HepG2 (cell line): ENCODE data around the gene CIAPIN1. TPM values are rescaled to one million over a fixed set of nuclear protein-coding genes. Genes with fewer than 3 reads are reported as not detected.

Experiments used
- ATAC-seq: fragments of 200-7000 bp; cut with Tn5 transposase; 3 replicates; pipeline ENCODE4 v1.9.1; 2020; ENCODE audit warnings: mild to moderate bottlenecking, moderate library complexity
- BruUV-seq: library from RNA; stranded (reverse); fragments of 400-500 nt; replicated peaks from 2 replicates; lab custom pipeline; 2021; lab: Mats Ljungman, UMichigan
- CTCF ChIA-PET: fragments of 300-600 bp; formaldehyde crosslinking; extraction: SDS; loops from one replicate; lab custom pipeline; 2021; ENCODE audit warnings: low total read pairs, inconsistent platforms, low intra/inter-chr PET ratio; lab: Yijun Ruan, JAX
- POLR2A ChIA-PET: fragments of 350-600 bp; sonication (Branson Sonifier 250); formaldehyde crosslinking; loops from one replicate; lab custom pipeline; 2020; ENCODE audit warnings: antibody characterized with exemption, inconsistent platforms; lab: Yijun Ruan, JAX
- DNase-seq: peaks from one replicate; pipeline ENCODE4 v3.0.0-alpha.2; 2015; ENCODE audit warnings: low spot score
- FAIRE-seq: peaks from 3 replicates; lab custom pipeline; 2011; peaks lifted over from hg19 to GRCh38; lab: Jason Lieb, UNC
- H2AFZ ChIP-seq: one replicate; pipeline ENCODE4 v1.6.1; 2011; ENCODE audit warnings: low read length, inconsistent platforms
- H3K27ac ChIP-seq: fragments of 300-600 bp; 3 replicates; pipeline ENCODE4 v1.8.0; 2011; ENCODE audit warnings: mixed run types, mild to moderate bottlenecking, mixed read lengths, low read length, inconsistent platforms; ENCODE audit not compliant: insufficient read depth; ENCODE audit errors: extremely low read length
- H3K27me3 ChIP-seq, 2 experiments: fragments of 200-600 bp in 1 of 2; 2 replicates in 1 of 2; 3 replicates in 1 of 2; pipeline versions ENCODE4 v1.6.0 to v1.8.0; 2011; ENCODE audit warnings: low read length in 2 of 2, mild to moderate bottlenecking in 2 of 2, moderate library complexity in 2 of 2, inconsistent platforms in 1 of 2; ENCODE audit not compliant: insufficient read depth in 2 of 2, control insufficient read depth in 1 of 2
- H3K36me3 ChIP-seq, 2 experiments: fragments of 200-600 bp in 1 of 2; replicated peaks in 1 of 2; 2 replicates in 1 of 2; 3 replicates in 1 of 2; pipeline versions ENCODE4 v1.5.1 to v1.8.0; 2011; ENCODE audit warnings: low read length in 2 of 2, inconsistent platforms in 1 of 2; ENCODE audit not compliant: insufficient read depth in 2 of 2, control insufficient read depth in 1 of 2
- H3K4me1 ChIP-seq: 2 replicates; pipeline ENCODE4 v1.5.1; 2012; ENCODE audit warnings: low read length, inconsistent platforms; ENCODE audit not compliant: insufficient read depth
- H3K4me2 ChIP-seq: 2 replicates; pipeline ENCODE4 v1.6.0; 2011; ENCODE audit warnings: low read depth, low read length, inconsistent platforms
- H3K4me3 ChIP-seq, 3 experiments: fragments of 200-600 bp in 1 of 3; sonication (generic), shearing (Covaris generic) in 1 of 3; replicated peaks in 1 of 3; 2 replicates each; pipeline ENCODE4 v1.5.1; 2011 to 2016; ENCODE audit warnings: low read length in 3 of 3, inconsistent platforms in 2 of 3, low read depth in 2 of 3, mild to moderate bottlenecking in 2 of 3, control low read depth in 1 of 3, mixed read lengths in 1 of 3; ENCODE audit not compliant: insufficient read depth in 1 of 3
- H3K79me2 ChIP-seq: one replicate; pipeline ENCODE4 v1.6.1; 2011; ENCODE audit warnings: low read length, inconsistent platforms; ENCODE audit not compliant: insufficient read depth
- H3K9ac ChIP-seq: 2 replicates; pipeline ENCODE4 v1.6.0; 2011; ENCODE audit warnings: mild to moderate bottlenecking, low read depth, low read length, inconsistent platforms; ENCODE audit not compliant: insufficient read depth
- H3K9me3 ChIP-seq: 2 replicates; pipeline ENCODE4 v1.5.1; 2012; ENCODE audit warnings: mild to moderate bottlenecking, low read length
- H4K20me1 ChIP-seq: 2 replicates; pipeline ENCODE4 v1.6.0; 2011; ENCODE audit warnings: inconsistent platforms, mild to moderate bottlenecking, low read length, moderate library complexity; ENCODE audit not compliant: insufficient read depth
- HMG20B ChIP-seq: conservative IDR thresholded peaks from 2 replicates; pipeline ENCODE4 v1.6.1; 2016; ENCODE audit warnings: missing genetic modification reagents, missing compliant biosample characterization
- ONECUT2 ChIP-seq: sonication (generic); formaldehyde crosslinking; IDR thresholded peaks from 2 replicates; pipeline ENCODE4 v1.4.0; 2020; ENCODE audit warnings: missing genetic modification reagents
- SNAPC2 ChIP-seq: sonication (generic); formaldehyde crosslinking; IDR thresholded peaks from 2 replicates; pipeline ENCODE4 v1.8.1; 2022; ENCODE audit warnings: mild to moderate bottlenecking, missing genetic modification reagents
- TBX2 ChIP-seq: sonication (generic); formaldehyde crosslinking; IDR thresholded peaks from 2 replicates; pipeline ENCODE4 v1.5.0; 2020; ENCODE audit warnings: missing genetic modification reagents, mild to moderate bottlenecking, borderline replicate concordance
- TRAFD1 ChIP-seq: sonication (generic); formaldehyde crosslinking; IDR thresholded peaks from 2 replicates; pipeline ENCODE4 v1.5.1; 2020; ENCODE audit warnings: missing genetic modification reagents, mild to moderate bottlenecking, borderline replicate concordance
- ZBTB26 ChIP-seq: IDR thresholded peaks from 2 replicates; pipeline ENCODE4 v1.6.1; 2016; ENCODE audit warnings: missing compliant biosample characterization, missing genetic modification reagents, borderline replicate concordance
- ZBTB39 ChIP-seq: sonication (generic); formaldehyde crosslinking; IDR thresholded peaks from 2 replicates; pipeline ENCODE4 v1.5.0; 2020; ENCODE audit warnings: missing genetic modification reagents
- ZKSCAN1 ChIP-seq: fragments of 150-350 bp; IDR thresholded peaks from 2 replicates; pipeline ENCODE4 v1.6.1; 2014; ENCODE audit warnings: low read length
- ZNF570 ChIP-seq: sonication (generic); formaldehyde crosslinking; IDR thresholded peaks from 2 replicates; pipeline ENCODE4 v1.4.0; 2020; ENCODE audit warnings: mild to moderate bottlenecking, missing genetic modification reagents, borderline replicate concordance
- ZNF670 ChIP-seq: sonication (generic); formaldehyde crosslinking; IDR thresholded peaks from 2 replicates; pipeline ENCODE4 v1.8.0; 2022; ENCODE audit warnings: mild to moderate bottlenecking, missing genetic modification reagents, borderline replicate concordance
- WGBS: methylation state at CpG from one replicate; pipeline ENCODE4 v1.1.6; 2017; ENCODE audit warnings: low lambda C conversion rate; 5-methylcytosine and 5-hydroxymethylcytosine counted together
- in situ Hi-C: cut with HindIII; loops from 2 replicates; pipeline ENCODE4 v1.10.0; 2017; ENCODE audit warnings: low pct_unique_long_range_greater_than_20kb; ENCODE audit not compliant: extremely low pct_ligation_motif_present
- intact Hi-C: fragments of 100-400 bp; cut with micrococcal nuclease; formaldehyde crosslinking; loops from one replicate; pipeline ENCODE4 v1.10.0; 2022; ENCODE audit not compliant: unreplicated experiment
- polyA plus RNA-seq, 8 experiments: library from polyadenylated mRNA; depleted of rRNA in 3 of 8; stranded (reverse) in 7 of 8; unstranded in 1 of 8; fragments of >200 nt; fragmentation: Illumina TruSeq in 4 of 8; extraction: Trizol in 4 of 8; gene quantifications; 2 replicates each; pipeline versions ENCODE4 v1.2.1 to v1.2.3, GENCODE V29; 2011 to 2016; ENCODE audit warnings: low read depth in 4 of 8, missing spikeins in 1 of 8, mixed read lengths in 1 of 8; ENCODE audit not compliant: insufficient read depth in 1 of 8
- total RNA-seq, 5 experiments: library from RNA; depleted of rRNA; stranded (reverse); fragments of >200 nt; fragmentation: Illumina TruSeq; extraction: Trizol; gene quantifications; 2 replicates each; pipeline ENCODE4 v1.2.3, GENCODE V29; 2016; ENCODE audit warnings: low read depth in 1 of 5

Gene CIAPIN1
- total and polyA plus RNA-seq, 2 of the 13 experiments (the other 11 are each of a cell fraction or from before 2014, with no cell fraction given): 69.3 to 89.7 TPM

- TF ChIP-seq ZBTB39 (CRISPR knock-in tag): no peak
These were observed 13.2 kb downstream of the CIAPIN1 start (continued) for GRCh38 chr16:57434003-57434402.

- CTCF ChIA-PET: interaction anchor here (1.2 kb wide), 1 partner anchor 14 kb away, joined by 4 read pairs; no protein-coding TSS in a partner anchor
These were observed 14.2 kb downstream of the CIAPIN1 start for GRCh38 chr16:57432989-57433388.

More at GRCh38 chr16:57432989-57433388, 14.2 kb downstream of the CIAPIN1 start:
- Histone ChIP-seq H3K4me3 (no peak overlapping the region), H3K4me2 (no peak overlapping the region), H3K27ac (peak overlapping the region; percentile 9), H3K9me3 (no peaks in the 10 kb centered on the region), H4K20me1 (no peaks in the 10 kb centered on the region), H3K27me3 (no peaks in the 10 kb centered on the region), H3K79me2 (no peaks in the 10 kb centered on the region), H3K9ac (no peak overlapping the region), H2AFZ (no peak overlapping the region), H3K36me3 (peaks cover 31 to 77% of the 10 kb centered on the region in 2 experiments), H3K4me1 (peaks cover 16% of the 10 kb centered on the region)
- ATAC-seq (peak; percentile 38), FAIRE-seq (no peak), DNase-seq (no peak)
- TF ChIP-seq TBX2 (CRISPR knock-in tag) (no peak), ZNF670 (CRISPR knock-in tag) (no peak), ONECUT2 (CRISPR knock-in tag) (no peak), HMG20B (no peak), ZNF570 (CRISPR knock-in tag) (no peak), SNAPC2 (CRISPR knock-in tag) (no peak), TRAFD1 (CRISPR knock-in tag) (no peak), ZBTB26 (no peak), ZKSCAN1 (no peak)
- in situ Hi-C loops (no loop called here), intact Hi-C loops (no loop called here)
- POLR2A ChIA-PET: interaction anchor here (1.0 to 3.0 kb wide), 8 partner anchors 14 to 247 kb away, joined by 3 to 44 read pairs (median 5); partner anchors contain the start of genes CIAPIN1, COQ9, CX3CL1 and POLR2C
- BruUV-seq: no TSS peak
- WGBS: 100% methylated on average over 3 of the region's 3 CpGs
